Transverse colon (tissue), 4 donors: ENCODE results near the gene GPSM3. TPM values are rescaled to one million over a fixed set of nuclear protein-coding genes. Genes with fewer than 3 reads are reported as not detected.
"Not testable (repeated sequence)": the region's sequence is repeated elsewhere in the genome, so short reads cannot be mapped to it uniquely, and the experiment has no call there.

Experiments
- DNase-seq: peaks from one replicate; pipeline ENCODE4 v3.0.0-alpha.2; 2019
- H3K27ac ChIP-seq, 4 donors: fragments of 200-600 bp; sonication (generic); 2 replicates each; pipeline ENCODE4 v1.5.1; 2016 to 2018; ENCODE audit warnings: inconsistent platforms in 4 of 4
- H3K27me3 ChIP-seq: fragments of 200-600 bp; sonication (generic); 2 replicates; pipeline ENCODE4 v1.5.1; 2017; ENCODE audit warnings: inconsistent platforms
- H3K36me3 ChIP-seq, 4 donors: fragments of 200-600 bp; sonication (generic); 2 replicates each; pipeline ENCODE4 v1.5.1; 2017 to 2019; ENCODE audit warnings: inconsistent platforms in 4 of 4
- H3K4me1 ChIP-seq, 4 donors: fragments of 200-600 bp; sonication (generic); 2 replicates each; pipeline ENCODE4 v1.5.1; 2017 to 2020; ENCODE audit warnings: inconsistent platforms in 4 of 4
- H3K4me3 ChIP-seq, 4 donors: fragments of 200-600 bp; sonication (generic); 1 replicate in 1 of 4; 2 replicates in 3 of 4; pipeline versions ENCODE4 v1.5.1 to v1.6.1; 2017 to 2019; ENCODE audit warnings: inconsistent platforms in 4 of 4
- H3K9me3 ChIP-seq, 2 donors: fragments of 200-600 bp; sonication (generic); 2 replicates each; pipeline ENCODE4 v1.5.1; 2017 to 2019; ENCODE audit warnings: inconsistent platforms in 2 of 2
- CTCF ChIP-seq, 5 experiments: fragments of 200-600 bp in 3 of 5; fragments of 450-650 bp in 2 of 5; sonication (generic) in 3 of 5; IDR thresholded peaks; 1 replicate in 2 of 5; 2 replicates in 3 of 5; pipeline ENCODE4 v1.5.1; 2016 to 2017; ENCODE audit warnings: antibody characterized with exemption in 5 of 5, inconsistent platforms in 3 of 5, mild to moderate bottlenecking in 2 of 5, moderate library complexity in 1 of 5
- EP300 ChIP-seq: sonication (generic); formaldehyde crosslinking; IDR thresholded peaks from one replicate; pipeline ENCODE4 v1.6.1; 2017; ENCODE audit warnings: antibody characterized with exemption, low read depth
- POLR2A ChIP-seq: fragments of 450-650 bp; IDR thresholded peaks from one replicate; pipeline ENCODE4 v1.6.1; 2016; ENCODE audit warnings: antibody characterized with exemption, mild to moderate bottlenecking, moderate library complexity
- POLR2AphosphoS5 ChIP-seq, 3 donors: sonication (generic); formaldehyde crosslinking; IDR thresholded peaks; one replicate each; pipeline ENCODE4 v1.6.1; 2016; ENCODE audit warnings: antibody characterized with exemption in 3 of 3
- WGBS, 2 donors: methylation state at CpG; one replicate each; pipeline ENCODE4 v1.1.5; 2018; ENCODE audit warnings: low coverage in 1 of 2; 5-methylcytosine and 5-hydroxymethylcytosine counted together
- in situ Hi-C, 4 donors: fragments of 200-750 bp; cut with MboI; loops; one replicate each; pipeline versions ENCODE4 v1.15.0 to v1.15.1; 2017; ENCODE audit warnings: low sequenced_read_pairs in 3 of 4, low pct_ligation_motif_present in 1 of 4, low pct_unique_long_range_greater_than_20kb in 1 of 4
- intact Hi-C: fragments of 100-400 bp; cut with DNase I; formaldehyde crosslinking; loops from one replicate; pipeline ENCODE4 v1.15.1; 2023; ENCODE audit warnings: low total_unique reads
- small RNA-seq, 4 donors: library from RNA; depleted of rRNA; stranded (forward); fragments of <200 nt; gene quantifications; one replicate each; pipeline ENCODE3, GENCODE V24; 2016
- total RNA-seq, 4 donors: library from RNA; depleted of rRNA; stranded (reverse); fragments of >200 nt; gene quantifications; one replicate each; pipeline ENCODE4 v1.1.0, GENCODE V29; 2016

The GPSM3 gene
- total RNA-seq, 4 donors from 2014 or later: 1.00 to 8.6 (median 6.7) TPM

GRCh38 chr6:32146287-32146686, 46.2 kb downstream of the GPSM3 start:
- peaks cover 13% of the 10 kb centered on the region for H3K27me3 ChIP-seq
- no peaks in the 10 kb centered on the region for H3K36me3 ChIP-seq
- in situ Hi-C loops (no loop called here), intact Hi-C loops (no loop called here)
- H3K4me3 ChIP-seq: no peak overlapping the region
- no peak for DNase-seq
- no peaks in the 10 kb centered on the region for H3K9me3 ChIP-seq
- H3K4me1 ChIP-seq: peaks cover 0 to 27% (median 14%) of the 10 kb centered on the region in 4 donors
- WGBS, 2 donors: 90% methylated on average over 1 of the region's 1 CpG; no CpG with 5 or more reads in 1 of the 2 donors
- no peak overlapping the region for H3K27ac ChIP-seq
- TF ChIP-seq POLR2AphosphoS5 (IDR thresholded peaks at IDR 0.05): no peak
- TF ChIP-seq POLR2A: no peak
- TF ChIP-seq CTCF (IDR thresholded peaks at IDR 0.05): no peak
- TF ChIP-seq EP300: no peak

GRCh38 chr6:32144238-32144637, 48.2 kb downstream of the GPSM3 start:
- H3K4me3 ChIP-seq, H3K9me3 ChIP-seq, in situ Hi-C loops, intact Hi-C loops, H3K36me3 ChIP-seq: not testable (repeated sequence)
- Histone ChIP-seq H3K4me1 (peaks cover 0 to 17% (median 4%) of the 10 kb centered on the region in 4 donors), H3K27ac (peak overlapping the region in 3 of 4 donors; percentile 24 to 65 (median 60)), H3K27me3 (peaks cover 10% of the 10 kb centered on the region)
- peak; percentile 65 for DNase-seq
- WGBS, 2 donors: 39 to 42% methylated on average over 7 of the region's 7 CpGs

Small RNA genes lying within 50 kb of the gene (small RNA-seq; reads per million reads assigned to genes)
- gene AL662884.1: 0 reads per million in 4 donors
- gene MIR6833: 0 reads per million in 4 donors

Other genes starting within 250 kb of the GPSM3 start
- gene CFB, start 246.5 kb downstream of the GPSM3 start, total RNA-seq: 10 to 100 TPM in 3 of 4 donors, 1 to 10 TPM in 1; 9.0 to 59.7 (median 39.6) TPM
- gene NELFE, start 233.7 kb downstream of the GPSM3 start, total RNA-seq: 100 to 1,000 TPM in 1 of 4 donors, 10 to 100 TPM in 3; 59.2 to 114 (median 88.0) TPM
- gene SKIC2, start 233.5 kb downstream of the GPSM3 start, total RNA-seq: 100 to 1,000 TPM in 1 of 4 donors, 10 to 100 TPM in 3; 52.8 to 173 (median 71.3) TPM
- 10 to 100 TPM; 17.5 to 29.9 (median 20.9) TPM for gene DXO, start 220.5 kb downstream of the GPSM3 start, total RNA-seq
- gene C4A, start 210.6 kb downstream of the GPSM3 start, total RNA-seq: 100 to 1,000 TPM in 1 of 4 donors, 10 to 100 TPM in 3; 16.9 to 210 (median 33.6) TPM
- gene C4B, start 177.8 kb downstream of the GPSM3 start, total RNA-seq: 100 to 1,000 TPM in 1 of 4 donors, 10 to 100 TPM in 3; 20.3 to 137 (median 64.0) TPM
- under 1 TPM in 3 of 4 donors, not detected in 1; 0.27 to 0.64 (median 0.40) TPM for gene CYP21A2, start 154.2 kb downstream of the GPSM3 start, total RNA-seq
- 100 to 1,000 TPM in 1 of 4 donors, 10 to 100 TPM in 3; 47.7 to 205 (median 66.2) TPM for gene TNXB, start 83.3 kb downstream of the GPSM3 start, total RNA-seq
- 100 to 1,000 TPM in 2 of 4 donors, 10 to 100 TPM in 2; 59.0 to 139 (median 98.5) TPM for gene ATF6B, start 64.4 kb downstream of the GPSM3 start, total RNA-seq
- 1 to 10 TPM in 2 of 4 donors, not detected in 2; 3.0 to 3.3 TPM for gene FKBPL, start 62.4 kb downstream of the GPSM3 start, total RNA-seq
- gene PRRT1, start 40.7 kb downstream of the GPSM3 start, total RNA-seq: 1 to 10 TPM in 2 of 4 donors, not detected in 2; 2.4 to 2.7 TPM
- gene PPT2, start 38.5 kb downstream of the GPSM3 start, total RNA-seq: 10 to 100 TPM; 13.1 to 80.0 (median 28.1) TPM
- 10 to 100 TPM in 3 of 4 donors, 1 to 10 TPM in 1; 2.6 to 79.4 (median 16.2) TPM for gene EGFL8, start 28.0 kb downstream of the GPSM3 start, total RNA-seq
- gene AGPAT1, start 16.6 kb downstream of the GPSM3 start, total RNA-seq: 10 to 100 TPM; 17.9 to 67.2 (median 50.1) TPM
- gene RNF5, start 14.2 kb downstream of the GPSM3 start, total RNA-seq: 100 to 1,000 TPM in 3 of 4 donors, 10 to 100 TPM in 1; 36.0 to 212 (median 120) TPM
- 1 to 10 TPM; 1.1 to 9.0 (median 2.7) TPM for gene AGER, start 8.4 kb downstream of the GPSM3 start, total RNA-seq
- 10 to 100 TPM; 34.4 to 87.5 (median 41.3) TPM for gene PBX2, start 2.4 kb downstream of the GPSM3 start, total RNA-seq
- 10 to 100 TPM in 2 of 4 donors, 1 to 10 TPM in 2; 2.6 to 24.3 (median 9.6) TPM for gene NOTCH4, start 31.4 kb upstream of the GPSM3 start, total RNA-seq
- gene TSBP1, start 179.3 kb upstream of the GPSM3 start, total RNA-seq: not detected
- gene BTNL2, start 214.5 kb upstream of the GPSM3 start, total RNA-seq: not detected
- gene HLA-DRA, start 247.2 kb upstream of the GPSM3 start, total RNA-seq: 100 to 1,000 TPM in 2 of 4 donors, 10 to 100 TPM in 2; 37.0 to 202 (median 132) TPM